Left lung (tissue), 10 donors: ENCODE results near the gene DYRK1B. TPM values are rescaled to one million over a fixed set of nuclear protein-coding genes. Genes with fewer than 3 reads are reported as not detected.

Experiments used
- ATAC-seq: fragments of 200-7000 bp; cut with Tn5 transposase; one replicate; pipeline ENCODE4 v1.9.1; 2020; ENCODE audit warnings: moderate library complexity
- DNase-seq, 4 donors: peaks; one replicate each; pipeline ENCODE4 v3.0.0-alpha.2; 2013 to 2020
- H3K27ac ChIP-seq, 2 donors: fragments of 200-600 bp; sonication (generic) in 1 of 2; one replicate each; pipeline versions ENCODE4 v1.5.0 to v1.8.0; 2020 to 2021
- H3K27me3 ChIP-seq, 2 donors: fragments of 200-600 bp; sonication (generic) in 1 of 2; one replicate each; pipeline versions ENCODE4 v1.5.0 to v1.8.0; 2020 to 2021
- H3K36me3 ChIP-seq, 2 donors: fragments of 200-600 bp; sonication (generic) in 1 of 2; one replicate each; pipeline versions ENCODE4 v1.5.0 to v1.8.0; 2020 to 2021
- H3K4me1 ChIP-seq, 2 donors: fragments of 200-600 bp; one replicate each; pipeline ENCODE4 v1.8.0; 2021
- H3K4me3 ChIP-seq, 2 donors: fragments of 200-600 bp; sonication (generic) in 1 of 2; one replicate each; pipeline versions ENCODE4 v1.5.0 to v1.8.0; 2020 to 2021; ENCODE audit warnings: mild to moderate bottlenecking in 1 of 2
- H3K9me3 ChIP-seq, 2 donors: fragments of 200-600 bp; sonication (generic) in 1 of 2; one replicate each; pipeline versions ENCODE4 v1.5.0 to v1.8.0; 2020 to 2021
- CTCF ChIP-seq, 2 donors: fragments of 200-600 bp; sonication (generic) in 1 of 2; IDR thresholded peaks; one replicate each; pipeline versions ENCODE4 v1.5.0 to v1.8.0; 2021; ENCODE audit warnings: antibody characterized with exemption in 2 of 2
- intact Hi-C, 2 donors: fragments of 100-400 bp; cut with DNase I; formaldehyde crosslinking; loops; one replicate each; pipeline versions ENCODE4 v1.11.2 to v1.14.2; 2022
- polyA plus RNA-seq, 6 donors: library from polyadenylated mRNA; unstranded; fragments of 120-200 nt; gene quantifications; one replicate each; pipeline ENCODE4 v1.2.1, GENCODE V29; 2013; ENCODE audit not compliant: insufficient read length in 6 of 6
- total RNA-seq, 2 donors: library from RNA; stranded (reverse); fragmentation: NEBNext Ultra II Directional; extraction: Animal tissue kit (Norgen Biotek cat#: 25700); gene quantifications; one replicate each; pipeline ENCODE4 v1.2.1, GENCODE V29; 2021
- donor health status: DM: no; HTN: yes; CAD: no.
- donor health status: DM: no; HTN: no; CAD: no.

DYRK1B gene
- total and polyA plus RNA-seq, 8 donors: 13.6 to 32.4 (median 26.7) TPM

DNA sequence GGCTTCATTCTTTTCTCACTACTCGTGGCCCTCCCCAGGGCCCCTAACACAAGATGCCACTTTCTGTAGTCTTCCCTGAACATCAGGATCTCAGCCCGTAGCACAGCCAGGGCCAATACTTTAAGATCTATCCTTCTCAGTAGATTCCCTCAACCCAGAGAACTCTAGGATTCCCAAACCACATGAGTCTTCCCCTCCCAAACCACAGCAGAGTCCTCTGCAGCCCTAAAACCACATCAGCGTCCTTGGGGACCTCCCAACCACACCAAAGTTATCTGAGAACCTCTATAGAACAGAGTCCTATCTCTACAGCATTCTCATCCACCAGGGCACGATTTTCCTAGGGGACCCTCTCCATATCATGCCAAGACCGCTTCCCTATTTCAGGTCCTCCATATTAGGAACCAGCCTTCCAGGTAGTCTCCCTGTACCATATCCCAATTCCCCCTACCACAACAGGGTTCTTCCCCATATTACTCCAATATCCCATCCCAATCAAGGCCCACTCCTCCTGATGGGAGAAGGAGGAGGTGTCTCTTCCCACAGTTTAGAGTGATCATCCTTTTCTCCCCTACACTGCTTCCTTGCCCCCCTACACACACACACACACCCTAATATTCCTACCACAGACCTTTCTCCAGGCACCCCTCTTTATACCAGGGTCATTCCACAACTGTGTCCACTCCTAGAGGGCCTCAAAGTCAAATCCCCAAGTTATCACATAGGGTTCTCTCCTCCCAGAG, 1.4 kb downstream of the DYRK1B start:
- no peak for TF ChIP-seq CTCF (IDR thresholded peaks at IDR 0.05)
- Histone ChIP-seq H3K4me1 (peaks cover 6 to 27% of the 10 kb centered on the region in 2 donors), H3K9me3 (no peaks in the 10 kb centered on the region), H3K27me3 (no peaks in the 10 kb centered on the region), H3K36me3 (peaks cover 0 to 74% of the 10 kb centered on the region in 2 donors), H3K27ac (peak overlapping the region; percentile 84 to 93), H3K4me3 (peak overlapping the region; percentile 100)
- intact Hi-C loops: no loop called here
- DNase-seq: no peak
- ATAC-seq: no peak

- no peak for TF ChIP-seq CTCF (IDR thresholded peaks at IDR 0.05)
- DNase-seq (no peak), ATAC-seq (no peak)
- Histone ChIP-seq H3K36me3 (peaks cover 0 to 74% of the 10 kb centered on the region in 2 donors), H3K27me3 (no peaks in the 10 kb centered on the region), H3K9me3 (no peaks in the 10 kb centered on the region), H3K4me1 (peaks cover 6 to 27% of the 10 kb centered on the region in 2 donors), H3K27ac (no peak overlapping the region), H3K4me3 (no peak overlapping the region)
- intact Hi-C loops: no loop called here
These were observed 2.3 kb downstream of the DYRK1B start for GRCh38 chr19:39831679-39832078.

GRCh38 chr19:39830847-39831246, 3.1 kb downstream of the DYRK1B start:
- intact Hi-C loops: no loop called here
- no peaks in the 10 kb centered on the region for H3K27me3 ChIP-seq
- no peak overlapping the region for H3K4me3 ChIP-seq
- DNase-seq (no peak), ATAC-seq (no peak)
- TF ChIP-seq CTCF (IDR thresholded peaks at IDR 0.05): no peak
- H3K27ac ChIP-seq: no peak overlapping the region
- peaks cover 0 to 74% of the 10 kb centered on the region in 2 donors for H3K36me3 ChIP-seq
- H3K9me3 ChIP-seq: no peaks in the 10 kb centered on the region
- H3K4me1 ChIP-seq: peaks cover 6 to 27% of the 10 kb centered on the region in 2 donors

- no peak for ATAC-seq
- no peak overlapping the region for H3K4me3 ChIP-seq
- H3K9me3 ChIP-seq: no peaks in the 10 kb centered on the region
- H3K36me3 ChIP-seq: peaks cover 0 to 74% of the 10 kb centered on the region in 2 donors
- H3K27ac ChIP-seq: no peak overlapping the region
- intact Hi-C loops: no loop called here
- H3K27me3 ChIP-seq: no peaks in the 10 kb centered on the region
- peaks cover 6 to 27% of the 10 kb centered on the region in 2 donors for H3K4me1 ChIP-seq
- no peak for TF ChIP-seq CTCF (IDR thresholded peaks at IDR 0.05)
- DNase-seq: no peak
These were observed 3.6 kb downstream of the DYRK1B start for GRCh38 chr19:39830406-39830805.

DNA sequence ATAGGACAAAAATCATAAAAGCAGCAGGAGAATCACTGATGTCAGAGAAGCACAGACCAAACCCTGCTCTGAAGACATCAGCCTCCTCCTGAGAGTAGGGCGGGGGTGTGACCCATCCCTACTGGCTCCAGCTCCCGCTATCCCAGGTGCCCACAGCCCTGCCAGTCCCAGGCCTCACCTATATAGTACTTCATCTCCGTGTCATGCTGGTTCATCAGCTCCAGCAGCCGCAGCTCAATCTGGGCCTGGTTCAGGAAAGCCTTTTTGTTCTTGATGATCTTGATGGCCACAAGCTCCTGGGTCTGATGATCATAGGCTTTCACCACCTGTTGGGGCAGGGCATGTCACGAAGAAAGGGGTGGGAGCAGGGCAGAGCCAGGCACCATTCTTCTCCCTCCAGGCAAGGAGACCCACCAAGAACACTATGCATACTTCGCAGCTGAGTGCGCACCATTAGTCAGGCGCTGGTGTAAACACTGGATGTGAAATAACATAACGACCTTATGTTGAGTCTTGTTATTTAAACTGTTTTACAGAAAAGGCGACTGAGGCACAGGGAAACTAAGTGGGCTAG, 4.2 kb downstream of the DYRK1B start:
- ATAC-seq (no peak), DNase-seq (no peak)
- no peak overlapping the region for H3K27ac ChIP-seq
- no peak for TF ChIP-seq CTCF (IDR thresholded peaks at IDR 0.05)
- no peak overlapping the region for H3K4me3 ChIP-seq
- H3K9me3 ChIP-seq: no peaks in the 10 kb centered on the region
- peaks cover 0 to 69% of the 10 kb centered on the region in 2 donors for H3K36me3 ChIP-seq
- H3K4me1 ChIP-seq: peaks cover 6 to 31% of the 10 kb centered on the region in 2 donors
- intact Hi-C loops: no loop called here
- H3K27me3 ChIP-seq: no peaks in the 10 kb centered on the region
